ENCODE measurements around the gene FXYD4. TPM values are rescaled to one million over a fixed set of nuclear protein-coding genes. Genes with fewer than 3 reads are reported as not detected.
"Not testable (repeated sequence)": the region's sequence is repeated elsewhere in the genome, so short reads cannot be mapped to it uniquely, and the experiment has no call there.

The FXYD4 gene
- total and polyA plus RNA-seq, 7 donors = not detected

GRCh38 chr10:43327171-43327570 is 44.3 kb upstream of the FXYD4 start:
- Histone ChIP-seq H3K36me3 (no peaks in the 10 kb centered on the region), H3K4me3 (no peak overlapping the region), H3K27me3 (no peaks in the 10 kb centered on the region), H3K9me3 (no peaks in the 10 kb centered on the region), H3K27ac (no peak overlapping the region), H3K4me1 (peaks cover 0 to 14% (median 10%) of the 10 kb centered on the region in 4 donors)
- DNase-seq = no peak
- intact Hi-C loops (cut with DNase I) = no loop called here
- TF ChIP-seq EP300 (IDR thresholded peaks at IDR 0.05) (no peak), CTCF (IDR thresholded peaks at IDR 0.05) (no peak), POLR2AphosphoS5 (IDR thresholded peaks at IDR 0.05) (no peak), POLR2A (IDR thresholded peaks at IDR 0.05) (no peak)
- 46 to 73% methylated on average over 2 of the region's 2 CpGs for WGBS, 2 donors

- no peak for DNase-seq
- 84 to 86% methylated on average over 5 of the region's 5 CpGs for WGBS, 2 donors
- TF ChIP-seq EP300 (IDR thresholded peaks at IDR 0.05) (no peak), POLR2AphosphoS5 (IDR thresholded peaks at IDR 0.05) (no peak), POLR2A (IDR thresholded peaks at IDR 0.05) (no peak), CTCF (IDR thresholded peaks at IDR 0.05) (no peak)
- Histone ChIP-seq H3K9me3 (no peaks in the 10 kb centered on the region), H3K36me3 (no peaks in the 10 kb centered on the region), H3K27ac (no peak overlapping the region), H3K4me3 (no peak overlapping the region), H3K27me3 (no peaks in the 10 kb centered on the region), H3K4me1 (peaks cover 0 to 6% (median 4%) of the 10 kb centered on the region in 4 donors)
- intact Hi-C loops (cut with DNase I) = no loop called here
These were observed 43.5 kb upstream of the FXYD4 start for GRCh38 chr10:43327986-43328385.

GRCh38 chr10:43328810-43329209 is 42.6 kb upstream of the FXYD4 start:
- DNase-seq; H3K9me3 ChIP-seq; H3K4me1 ChIP-seq; intact Hi-C loops (cut with DNase I); H3K27me3 ChIP-seq; H3K4me3 ChIP-seq; H3K27ac ChIP-seq; H3K36me3 ChIP-seq: not testable (repeated sequence)
- WGBS, 2 donors = 96% methylated on average over 18 of the region's 18 CpGs

- H3K4me3 ChIP-seq; H3K27ac ChIP-seq; H3K36me3 ChIP-seq; H3K9me3 ChIP-seq; intact Hi-C loops (cut with DNase I); H3K4me1 ChIP-seq; H3K27me3 ChIP-seq; DNase-seq: not testable (repeated sequence)
- 96 to 97% methylated on average over 40 of the region's 40 CpGs for WGBS, 2 donors
These were observed 42.1 kb upstream of the FXYD4 start for GRCh38 chr10:43329246-43329885.

- H3K9me3 ChIP-seq; H3K4me1 ChIP-seq; DNase-seq; H3K27me3 ChIP-seq; H3K36me3 ChIP-seq; intact Hi-C loops (cut with DNase I); H3K4me3 ChIP-seq; H3K27ac ChIP-seq: not testable (repeated sequence)
- WGBS, 2 donors = 70 to 75% methylated on average over 6 to 10 of the region's 11 CpGs
These were observed 41.2 kb upstream of the FXYD4 start for GRCh38 chr10:43330049-43330823.

GRCh38 chr10:43330824-43331127 is 40.7 kb upstream of the FXYD4 start:
- H3K36me3 ChIP-seq; H3K4me1 ChIP-seq; H3K4me3 ChIP-seq; H3K27ac ChIP-seq; H3K9me3 ChIP-seq; H3K27me3 ChIP-seq; DNase-seq; intact Hi-C loops (cut with DNase I): not testable (repeated sequence)
- 83 to 92% methylated on average over 4 of the region's 4 CpGs for WGBS, 2 donors

- WGBS, 2 donors = 98 to 99% methylated on average over 3 of the region's 3 CpGs
These were observed 37.8 kb upstream of the FXYD4 start for GRCh38 chr10:43333653-43334052.

More at GRCh38 chr10:43333653-43334052, 37.8 kb upstream of the FXYD4 start:
- H3K27ac ChIP-seq = no peak overlapping the region
- intact Hi-C loops (cut with DNase I) = no loop called here
- no peak for DNase-seq
- no peak overlapping the region for H3K4me3 ChIP-seq
- H3K27me3 ChIP-seq = peaks cover 0 to 6% (median 0%) of the 10 kb centered on the region in 3 donors
- no peaks in the 10 kb centered on the region for H3K4me1 ChIP-seq
- TF ChIP-seq POLR2AphosphoS5 (IDR thresholded peaks at IDR 0.05) (no peak), POLR2A (IDR thresholded peaks at IDR 0.05) (no peak), EP300 (IDR thresholded peaks at IDR 0.05) (no peak), CTCF (IDR thresholded peaks at IDR 0.05) (no peak)
- no peaks in the 10 kb centered on the region for H3K9me3 ChIP-seq
- no peaks in the 10 kb centered on the region for H3K36me3 ChIP-seq

Measured in sigmoid colon (tissue), 7 donors.